ENCODE results near the gene PPP2R5E. TPM values are rescaled to one million over a fixed set of nuclear protein-coding genes. Genes with fewer than 3 reads are reported as not detected.

The PPP2R5E gene
- polyA plus RNA-seq, 3 donors, result 8.9 to 26.3 (median 15.1) TPM

DNA sequence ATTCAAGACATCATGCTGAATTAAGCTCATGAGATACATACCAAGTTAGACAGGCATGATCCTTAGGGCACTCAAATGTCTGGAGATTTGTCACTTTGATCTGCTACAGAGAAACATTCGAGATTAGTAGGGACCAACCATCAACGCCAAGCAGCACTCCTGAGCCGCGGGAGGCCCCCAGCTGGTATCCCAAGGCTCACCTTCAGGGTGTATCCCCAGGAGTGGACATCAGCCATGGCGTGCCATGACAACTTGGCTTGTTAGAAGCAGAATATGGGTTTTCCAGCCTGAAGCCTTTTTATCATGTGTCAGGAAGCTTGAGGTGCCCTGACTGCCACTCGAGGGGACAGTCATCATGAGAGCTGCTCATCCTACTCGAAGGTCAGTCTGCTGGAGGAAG is 185.3 kb downstream of the PPP2R5E start:
- Histone ChIP-seq H3K36me3 (replicated peaks in 1 of 2; ENCODE audit: control insufficient read depth in 1 of 2, insufficient read depth in 2 of 2, low read length in 2 of 2) (no peaks in the 10 kb centered on the region), H3K27ac (ENCODE audit: low read depth in 1 of 2, low read length in 2 of 2) (no peak overlapping the region), H4K20me1 (ENCODE audit: insufficient read depth, low read length) (no peaks in the 10 kb centered on the region), H3K9ac (ENCODE audit: insufficient read depth, low read length, poor library complexity, severe bottlenecking) (no peak overlapping the region), H3K4me2 (replicated peaks; ENCODE audit: extremely low read depth, low read length, poor library complexity, severe bottlenecking) (no peak overlapping the region), H3K27me3 (ENCODE audit: control insufficient read depth in 2 of 2, insufficient read depth in 2 of 2, low read length in 2 of 2) (no peaks in the 10 kb centered on the region), H3K4me3 (replicated peaks in 1 of 3; ENCODE audit: low read depth in 2 of 3, low read length in 3 of 3) (no peak overlapping the region), H3K9me3 (replicated peaks in 1 of 2; ENCODE audit: control insufficient read depth in 1 of 2, insufficient read depth in 1 of 2, low read length in 2 of 2) (no peaks in the 10 kb centered on the region), H3K79me2 (ENCODE audit: insufficient read depth, low read length) (no peaks in the 10 kb centered on the region), H3K4me1 (ENCODE audit: control insufficient read depth in 1 of 2, insufficient read depth in 2 of 2, low read length in 2 of 2) (no peaks in the 10 kb centered on the region), H2AFZ (ENCODE audit: insufficient read depth, low read depth, low read length, poor library complexity, severe bottlenecking) (no peak overlapping the region)
- H3K4me1 Mint-ChIP-seq, result no peaks in the 10 kb centered on the region
- H3K27ac Mint-ChIP-seq, result no peak overlapping the region
- intact Hi-C loops (cut with micrococcal nuclease), result no loop called here
- DNase-seq, result no peak
- no peaks in the 10 kb centered on the region for H3K36me3 Mint-ChIP-seq
- H3K27me3 Mint-ChIP-seq (ENCODE audit: low read depth in 3 of 3), result peaks cover 5 to 9% (median 6%) of the 10 kb centered on the region in 3 donors
- WGBS (ENCODE audit: insufficient coverage), result 91% methylated on average over 6 of the region's 7 CpGs
- H3K4me3 Mint-ChIP-seq, result no peak overlapping the region
- TF ChIP-seq, protein P1, sequence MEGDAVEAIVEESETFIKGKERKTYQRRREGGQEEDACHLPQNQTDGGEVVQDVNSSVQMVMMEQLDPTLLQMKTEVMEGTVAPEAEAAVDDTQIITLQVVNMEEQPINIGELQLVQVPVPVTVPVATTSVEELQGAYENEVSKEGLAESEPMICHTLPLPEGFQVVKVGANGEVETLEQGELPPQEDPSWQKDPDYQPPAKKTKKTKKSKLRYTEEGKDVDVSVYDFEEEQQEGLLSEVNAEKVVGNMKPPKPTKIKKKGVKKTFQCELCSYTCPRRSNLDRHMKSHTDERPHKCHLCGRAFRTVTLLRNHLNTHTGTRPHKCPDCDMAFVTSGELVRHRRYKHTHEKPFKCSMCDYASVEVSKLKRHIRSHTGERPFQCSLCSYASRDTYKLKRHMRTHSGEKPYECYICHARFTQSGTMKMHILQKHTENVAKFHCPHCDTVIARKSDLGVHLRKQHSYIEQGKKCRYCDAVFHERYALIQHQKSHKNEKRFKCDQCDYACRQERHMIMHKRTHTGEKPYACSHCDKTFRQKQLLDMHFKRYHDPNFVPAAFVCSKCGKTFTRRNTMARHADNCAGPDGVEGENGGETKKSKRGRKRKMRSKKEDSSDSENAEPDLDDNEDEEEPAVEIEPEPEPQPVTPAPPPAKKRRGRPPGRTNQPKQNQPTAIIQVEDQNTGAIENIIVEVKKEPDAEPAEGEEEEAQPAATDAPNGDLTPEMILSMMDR (IDR thresholded peaks at IDR 0.05), result no peak
- peaks cover 0 to 7% (median 2%) of the 10 kb centered on the region in 7 donors for H3K9me3 Mint-ChIP-seq

GRCh38 chr14:63345826-63346225 is 197.4 kb downstream of the PPP2R5E start:
- Histone ChIP-seq H4K20me1 (ENCODE audit: insufficient read depth, low read length) (no peaks in the 10 kb centered on the region), H3K79me2 (ENCODE audit: insufficient read depth, low read length) (no peaks in the 10 kb centered on the region), H3K27me3 (ENCODE audit: control insufficient read depth in 2 of 2, insufficient read depth in 2 of 2, low read length in 2 of 2) (no peaks in the 10 kb centered on the region), H3K4me3 (replicated peaks in 1 of 3; ENCODE audit: low read depth in 2 of 3, low read length in 3 of 3) (no peak overlapping the region), H2AFZ (ENCODE audit: insufficient read depth, low read depth, low read length, poor library complexity, severe bottlenecking) (no peak overlapping the region), H3K4me1 (ENCODE audit: control insufficient read depth in 1 of 2, insufficient read depth in 2 of 2, low read length in 2 of 2) (no peaks in the 10 kb centered on the region), H3K9me3 (replicated peaks in 1 of 2; ENCODE audit: control insufficient read depth in 1 of 2, insufficient read depth in 1 of 2, low read length in 2 of 2) (no peaks in the 10 kb centered on the region), H3K4me2 (replicated peaks; ENCODE audit: extremely low read depth, low read length, poor library complexity, severe bottlenecking) (no peak overlapping the region), H3K9ac (ENCODE audit: insufficient read depth, low read length, poor library complexity, severe bottlenecking) (no peak overlapping the region), H3K27ac (ENCODE audit: low read depth in 1 of 2, low read length in 2 of 2) (no peak overlapping the region), H3K36me3 (replicated peaks in 1 of 2; ENCODE audit: control insufficient read depth in 1 of 2, insufficient read depth in 2 of 2, low read length in 2 of 2) (no peaks in the 10 kb centered on the region)
- Mint-ChIP-seq H3K9me3 (peaks cover 0 to 17% (median 3%) of the 10 kb centered on the region in 7 donors), H3K4me1 (no peaks in the 10 kb centered on the region), H3K4me3 (no peak overlapping the region), H3K36me3 (no peaks in the 10 kb centered on the region), H3K27ac (no peak overlapping the region), H3K27me3 (ENCODE audit: low read depth in 3 of 3) (peaks cover 0 to 4% (median 3%) of the 10 kb centered on the region in 3 donors)
- DNase-seq, result no peak
- TF ChIP-seq, protein P1 (IDR thresholded peaks at IDR 0.05), result no peak
- intact Hi-C loops (cut with micrococcal nuclease), result no loop called here
- 67% methylated on average over 2 of the region's 3 CpGs for WGBS (ENCODE audit: insufficient coverage)
